Measurements from ENCODE around the gene OR2A5.
"Not testable (repeated sequence)": the region's sequence is repeated elsewhere in the genome, so short reads cannot be mapped to it uniquely, and the experiment has no call there.

OR2A5 gene, protein sequence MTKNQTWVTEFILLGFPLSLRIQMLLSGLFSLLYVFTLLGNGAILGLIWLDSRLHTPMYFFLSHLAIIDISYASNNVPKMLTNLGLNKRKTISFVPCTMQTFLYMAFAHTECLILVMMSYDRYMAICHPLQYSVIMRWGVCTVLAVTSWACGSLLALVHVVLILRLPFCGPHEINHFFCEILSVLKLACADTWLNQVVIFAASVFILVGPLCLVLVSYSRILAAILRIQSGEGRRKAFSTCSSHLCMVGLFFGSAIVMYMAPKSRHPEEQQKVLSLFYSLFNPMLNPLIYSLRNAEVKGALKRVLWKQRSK

DNA sequence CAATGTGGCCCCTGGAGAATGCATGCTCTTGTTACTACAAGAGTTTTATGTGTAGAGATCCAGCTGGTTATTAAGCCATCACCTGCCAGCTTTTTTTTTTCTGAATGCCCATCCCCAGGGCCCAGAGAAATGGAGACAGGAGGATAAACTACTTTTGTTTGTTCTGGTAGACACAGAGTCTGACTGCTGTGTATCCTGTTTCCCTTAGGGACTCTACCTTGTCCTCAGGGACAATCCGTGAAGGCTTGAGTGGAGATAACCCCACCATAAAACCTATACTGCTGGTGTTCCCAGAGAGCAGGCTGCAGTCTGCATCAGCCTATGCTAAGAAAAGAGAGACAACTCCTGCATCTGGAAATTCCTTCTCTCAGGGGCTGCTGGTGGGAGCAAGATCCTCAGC lies at the start of gene OR2A5:
OR2A5 (plus strand) TSS at position 301 of the 400 bp plus-strand sequence. CDS start 1,454 bp downstream, outside the sequence.
- no peak for DNase-seq (ENCODE audit: low read depth)

DNA sequence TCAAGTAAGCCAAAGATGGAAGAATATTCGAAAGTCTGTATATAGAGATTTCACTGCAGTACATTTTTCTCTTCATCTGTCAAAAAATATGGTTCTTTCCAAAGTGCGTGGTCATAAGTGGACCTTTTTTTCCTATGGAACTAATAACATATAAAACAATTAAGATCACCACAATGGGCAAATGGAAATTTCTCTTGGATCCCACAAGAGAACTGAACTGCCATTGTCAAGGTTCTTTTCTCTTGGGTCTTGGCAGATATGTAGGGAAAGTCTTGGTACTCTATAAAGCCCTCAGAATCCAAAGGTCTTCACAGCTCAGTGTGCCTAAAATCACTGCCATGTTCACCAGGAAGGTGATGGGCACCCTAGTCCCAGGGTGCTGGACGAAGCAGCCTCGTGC lies 48.7 kb upstream of the OR2A5 start, which contains the start of gene OR6B1:
OR6B1 (plus strand) TSS at position 301 of the 400 bp plus-strand sequence. CDS start 3,677 bp downstream, outside the sequence.
- DNase-seq (ENCODE audit: low read depth), result no peak

- DNase-seq (ENCODE audit: low read depth), result no peak
Observed at GRCh38 chr7:144001543-144001942, 47.2 kb upstream of the OR2A5 start.

- no peak for DNase-seq (ENCODE audit: low read depth)
Observed at GRCh38 chr7:144004703-144005102, 44.0 kb upstream of the OR2A5 start.

DNA sequence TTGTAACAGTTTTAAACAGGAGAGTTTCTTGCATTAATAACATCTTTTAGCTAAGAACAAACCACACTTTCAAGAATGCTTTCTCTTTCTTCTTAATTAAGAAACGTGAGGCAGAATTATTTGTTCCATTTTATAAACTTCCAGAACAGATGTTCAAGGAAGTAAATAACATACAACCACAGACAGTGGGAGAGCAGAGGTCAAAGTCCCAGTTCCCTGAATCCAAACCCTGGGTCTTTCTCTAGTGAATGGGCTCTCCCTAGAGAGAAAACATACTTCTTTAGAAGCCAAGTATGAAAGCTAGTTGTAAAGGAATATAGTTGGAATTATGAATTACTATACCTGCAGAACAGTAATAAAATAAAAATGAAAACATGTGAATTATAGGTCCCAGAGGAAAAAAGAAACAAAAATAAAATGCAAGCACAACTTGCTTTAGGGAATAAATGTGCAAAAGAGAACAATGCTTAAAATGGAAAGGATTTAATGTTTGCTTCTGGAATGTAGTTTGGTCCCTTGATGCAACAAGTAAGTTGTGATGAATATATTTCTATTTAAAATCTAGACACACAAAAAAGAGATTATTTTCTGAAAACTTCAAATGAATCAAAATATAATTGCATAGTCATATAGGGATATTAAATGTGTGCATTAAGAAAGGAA lies 42.6 kb upstream of the OR2A5 start:
- no peak for DNase-seq (ENCODE audit: low read depth)

DNA sequence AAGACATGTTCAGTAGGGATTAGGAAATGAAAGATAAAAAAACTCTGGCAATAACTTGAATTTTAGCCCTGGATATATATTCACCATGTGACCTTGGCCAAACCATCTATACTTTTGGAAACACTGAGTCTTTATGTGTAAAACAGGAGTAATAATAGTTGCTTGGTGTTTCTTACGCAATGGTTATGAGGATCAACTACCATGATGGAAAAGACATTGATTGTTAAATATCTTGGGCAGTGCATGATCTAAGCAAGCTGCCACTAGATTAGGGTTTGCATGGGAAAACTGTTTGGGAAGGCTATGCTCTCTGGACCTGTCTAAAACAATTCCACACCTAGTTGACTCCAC lies 42.1 kb upstream of the OR2A5 start:
- DNase-seq (ENCODE audit: low read depth), result no peak

DNA sequence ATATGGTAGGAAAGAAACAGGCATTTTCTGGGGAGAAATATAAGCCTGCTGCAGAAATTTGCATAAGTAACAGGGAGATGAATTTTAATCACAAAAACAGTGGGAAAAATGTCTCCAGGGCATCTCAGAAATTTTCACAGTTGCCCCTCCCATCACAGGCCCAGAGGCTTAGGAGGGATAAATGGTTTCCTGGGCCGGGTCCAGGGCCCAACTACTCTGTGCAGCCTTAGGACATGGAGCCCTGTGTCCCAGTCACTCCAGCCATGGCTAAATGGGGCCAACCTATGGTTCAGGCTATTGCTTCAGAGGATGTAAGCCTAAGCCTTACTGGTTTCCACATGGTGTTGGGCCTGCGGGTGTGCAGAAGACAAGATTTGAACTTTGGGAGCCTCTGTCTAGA lies 39.4 kb upstream of the OR2A5 start:
- DNase-seq (ENCODE audit: low read depth), result no peak

- DNase-seq (ENCODE audit: low read depth), result not testable (repeated sequence)
Observed at GRCh38 chr7:144010061-144010460, 38.7 kb upstream of the OR2A5 start.

GRCh38 chr7:144010821-144011220 lies 37.9 kb upstream of the OR2A5 start:
- not testable (repeated sequence) for DNase-seq (ENCODE audit: low read depth)

GRCh38 chr7:144011458-144012230 lies 37.1 kb upstream of the OR2A5 start:
- no peak for DNase-seq (ENCODE audit: low read depth)

GRCh38 chr7:144018065-144018464 lies 30.7 kb upstream of the OR2A5 start:
- DNase-seq (ENCODE audit: low read depth), result no peak

DNA sequence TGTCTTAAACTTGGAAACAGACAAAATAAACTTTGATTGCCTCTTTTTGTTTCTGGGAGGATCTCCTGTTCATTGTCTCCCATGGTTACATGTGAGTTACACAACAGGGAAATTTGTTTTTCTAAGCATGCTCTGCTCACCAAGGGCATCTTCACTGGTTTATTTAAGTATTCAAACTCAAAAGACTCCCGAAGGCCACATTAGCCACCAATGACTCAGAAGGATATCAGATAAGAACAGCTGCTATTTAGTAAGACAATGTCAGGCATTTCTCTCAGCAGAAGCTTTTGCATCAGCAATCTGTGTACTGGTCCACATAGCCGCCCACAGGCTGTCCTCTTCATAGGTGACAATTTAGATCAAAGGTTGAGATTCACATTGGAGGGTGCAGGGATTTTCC lies 29.3 kb upstream of the OR2A5 start:
- no peak for DNase-seq (ENCODE audit: low read depth)

GRCh38 chr7:144020340-144020739 lies 28.4 kb upstream of the OR2A5 start:
- no peak for DNase-seq (ENCODE audit: low read depth)

DNA sequence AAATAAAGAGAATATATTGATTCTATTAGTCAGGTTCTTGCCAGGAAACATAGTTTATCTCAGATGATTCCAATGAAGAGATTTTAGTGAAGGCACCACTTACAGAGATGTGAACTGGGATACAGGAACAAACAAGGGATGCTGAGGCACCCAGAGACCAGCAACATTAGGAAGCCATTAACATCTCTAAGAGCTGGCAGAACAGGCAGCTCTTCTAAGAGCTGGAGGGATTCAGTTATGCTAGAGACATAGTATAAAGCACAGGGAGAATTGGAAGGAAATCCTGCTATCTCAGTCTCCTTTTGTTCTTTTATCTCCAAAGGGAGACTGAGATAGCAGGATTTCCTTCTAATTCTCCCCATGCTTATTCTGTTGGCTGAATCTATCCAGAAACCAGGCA lies 26.6 kb upstream of the OR2A5 start:
- no peak for DNase-seq (ENCODE audit: low read depth)

- DNase-seq (ENCODE audit: low read depth), result no peak
Observed at GRCh38 chr7:144023171-144023827, 25.4 kb upstream of the OR2A5 start.

DNA sequence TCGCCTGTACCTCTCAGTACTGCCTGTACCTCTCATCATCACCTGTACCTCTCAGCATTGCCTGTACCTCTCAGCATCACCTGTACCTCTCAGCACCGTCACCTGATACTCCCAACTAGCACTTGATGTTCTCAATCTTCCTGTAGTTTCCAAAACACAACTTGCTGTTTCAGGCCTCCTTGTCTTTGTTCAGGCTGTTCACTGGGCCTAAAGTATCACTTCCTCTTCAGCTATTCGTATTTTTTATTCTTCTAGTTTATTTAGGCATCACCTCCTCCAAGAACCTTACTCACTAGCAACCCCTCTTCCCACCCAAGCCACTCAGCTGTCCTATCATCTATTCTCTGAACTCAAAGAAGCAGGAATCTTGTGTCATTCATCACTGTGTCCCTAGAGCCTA lies 24.5 kb upstream of the OR2A5 start:
- no peak for DNase-seq (ENCODE audit: low read depth)

GRCh38 chr7:144026203-144026883 lies 22.4 kb upstream of the OR2A5 start:
- no peak for DNase-seq (ENCODE audit: low read depth)

- no peak for DNase-seq (ENCODE audit: low read depth)
Observed at GRCh38 chr7:144027070-144027469, 21.7 kb upstream of the OR2A5 start.

GRCh38 chr7:144027974-144028373 lies 20.8 kb upstream of the OR2A5 start:
- no peak for DNase-seq (ENCODE audit: low read depth)

DNA sequence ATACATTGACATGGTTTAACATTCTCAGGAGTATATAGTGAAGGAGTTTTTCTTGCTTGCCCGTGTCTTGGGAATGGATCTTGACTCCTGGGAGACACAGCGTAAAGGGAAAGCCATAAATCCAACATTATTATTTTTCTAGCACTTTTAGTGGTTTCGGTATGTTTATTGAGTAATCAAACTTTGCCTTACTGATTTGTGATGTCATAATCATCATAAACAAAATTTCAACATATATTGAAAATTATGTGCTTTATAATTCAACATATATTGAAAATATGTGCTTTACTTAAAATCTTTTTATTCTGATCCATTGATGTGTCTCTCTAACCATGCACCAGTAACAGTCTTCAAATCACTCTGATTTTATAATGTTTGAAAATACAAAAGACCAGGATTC lies 20.2 kb upstream of the OR2A5 start:
- DNase-seq (ENCODE audit: low read depth), result no peak

DNA sequence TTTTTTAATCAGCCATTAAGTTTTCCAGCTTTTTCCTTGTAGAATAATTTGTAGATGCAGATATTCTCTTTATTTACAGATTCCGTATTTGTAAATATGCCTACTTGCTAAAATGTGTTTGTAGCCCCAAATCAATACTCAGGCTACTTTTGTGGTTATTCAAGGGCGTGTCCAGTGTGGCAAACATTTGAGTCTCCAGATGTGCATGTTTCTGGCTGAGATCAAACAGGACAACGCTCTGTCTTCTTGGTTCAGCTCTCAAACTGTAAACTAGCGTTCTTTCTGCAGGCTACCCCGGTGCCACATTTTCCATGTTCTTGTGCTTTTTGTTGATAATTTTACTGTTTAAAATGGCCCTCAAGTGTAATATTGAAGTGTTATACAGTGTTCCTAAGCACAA lies 16.2 kb upstream of the OR2A5 start:
- DNase-seq (ENCODE audit: low read depth), result no peak
